Stimulated activated CD4-positive, alpha-beta T cell treated with anti-CD3 and anti-CD28 coated beads, TNF-alpha, amount 100 ng/mL, for 24 hours (primary cell): ENCODE data around the gene PAIP1.
"Not testable (repeated sequence)": the region's sequence is repeated elsewhere in the genome, so short reads cannot be mapped to it uniquely, and the experiment has no call there.

Experiments
- DNase-seq, 3 experiments: peaks; one replicate each; pipeline ENCODE4 v3.0.0-alpha.2; 2020; ENCODE audit warnings: low read depth in 3 of 3

PAIP1 gene

GRCh38 chr5:43556857-43557542, at the start of gene PAIP1:
Gene PAIP1, minus strand, starts transcription at chr5:43557077. Its CDS starts 231 bp downstream, at chr5:43556846.
- DNase-seq = peak; percentile 67 to 71 (median 70)

- DNase-seq = no peak
These were observed 49.5 kb upstream of the PAIP1 start for GRCh38 chr5:43606351-43606750.

- no peak for DNase-seq
These were observed 47.8 kb upstream of the PAIP1 start for GRCh38 chr5:43604699-43605098.

- DNase-seq = peak; percentile 32 to 65 (median 45)
These were observed 46.7 kb upstream of the PAIP1 start for GRCh38 chr5:43603344-43604217.

GRCh38 chr5:43602461-43603343, 45.8 kb upstream of the PAIP1 start, which contains the start of gene NNT:
Gene NNT, plus strand, starts transcription at chr5:43603180. Its CDS starts 6,016 bp downstream, at chr5:43609196.
- peak; percentile 47 to 77 (median 53) for DNase-seq

- DNase-seq = no peak
These were observed 44.8 kb upstream of the PAIP1 start for GRCh38 chr5:43601454-43602260.

- not testable (repeated sequence) for DNase-seq
These were observed 42.0 kb upstream of the PAIP1 start for GRCh38 chr5:43598927-43599326.

- DNase-seq = no peak
These were observed 35.5 kb upstream of the PAIP1 start for GRCh38 chr5:43592363-43592762.

GRCh38 chr5:43590700-43591099, 33.8 kb upstream of the PAIP1 start:
- no peak for DNase-seq

GRCh38 chr5:43589310-43589709, 32.4 kb upstream of the PAIP1 start:
- no peak for DNase-seq

- DNase-seq = no peak
These were observed 32.0 kb upstream of the PAIP1 start for GRCh38 chr5:43588842-43589241.

- DNase-seq = no peak
These were observed 27.4 kb upstream of the PAIP1 start for GRCh38 chr5:43584166-43584699.

GRCh38 chr5:43583724-43584123, 26.8 kb upstream of the PAIP1 start:
- no peak for DNase-seq

- no peak for DNase-seq
These were observed 25.5 kb upstream of the PAIP1 start for GRCh38 chr5:43582082-43583005.

GRCh38 chr5:43581398-43581797, 24.5 kb upstream of the PAIP1 start:
- DNase-seq = no peak

GRCh38 chr5:43580402-43581210, 23.7 kb upstream of the PAIP1 start:
- DNase-seq = not testable (repeated sequence)

- no peak for DNase-seq
These were observed 16.2 kb upstream of the PAIP1 start for GRCh38 chr5:43573058-43573457.

GRCh38 chr5:43572357-43572756, 15.5 kb upstream of the PAIP1 start:
- no peak for DNase-seq

GRCh38 chr5:43571237-43571636, 14.4 kb upstream of the PAIP1 start:
- no peak for DNase-seq
